ENCODE data around the gene ROPN1L. TPM values are rescaled to one million over a fixed set of nuclear protein-coding genes. Genes with fewer than 3 reads are reported as not detected.
"Not testable (repeated sequence)": the region's sequence is repeated elsewhere in the genome, so short reads cannot be mapped to it uniquely, and the experiment has no call there.

ROPN1L gene
- polyA plus RNA-seq, result 0.48 TPM

GRCh38 chr5:10441083-10441991 lies at the start of gene ROPN1L:
TSS of gene ROPN1L (plus strand) at chr5:10441879. CDS start at chr5:10442168, 289 bp downstream.
- peaks cover 7% of the 10 kb centered on the region for H3K27me3 Mint-ChIP-seq
- peak within 1 kb of the TSS; percentile 88 to 94 (median 90) for H3K4me3 Mint-ChIP-seq
- H3K36me3 Mint-ChIP-seq, result peaks cover 3% of the 10 kb centered on the region
- peak within 1 kb of the TSS; percentile 12 to 72 (median 16) for H3K27ac Mint-ChIP-seq
- peaks cover 23 to 27% (median 25%) of the 10 kb centered on the region in 3 donors for H3K4me1 Mint-ChIP-seq
- H3K9me3 Mint-ChIP-seq, result no peaks in the 10 kb centered on the region

GRCh38 chr5:10392567-10393328 lies 48.9 kb upstream of the ROPN1L start:
- H3K27ac Mint-ChIP-seq, H3K9me3 Mint-ChIP-seq, H3K36me3 Mint-ChIP-seq, H3K4me1 Mint-ChIP-seq, H3K4me3 Mint-ChIP-seq, H3K27me3 Mint-ChIP-seq: not testable (repeated sequence)

GRCh38 chr5:10393491-10393890 lies 48.2 kb upstream of the ROPN1L start:
- Mint-ChIP-seq H3K4me1 (peaks cover 0 to 2% (median 0%) of the 10 kb centered on the region in 3 donors), H3K9me3 (no peaks in the 10 kb centered on the region), H3K27me3 (no peaks in the 10 kb centered on the region), H3K4me3 (no peak overlapping the region), H3K27ac (no peak overlapping the region), H3K36me3 (peaks cover 2% of the 10 kb centered on the region)

GRCh38 chr5:10396552-10396951 lies 45.1 kb upstream of the ROPN1L start:
- Mint-ChIP-seq H3K4me1 (peaks cover 0 to 2% (median 0%) of the 10 kb centered on the region in 3 donors), H3K27ac (no peak overlapping the region), H3K9me3 (no peaks in the 10 kb centered on the region), H3K36me3 (peaks cover 2% of the 10 kb centered on the region), H3K4me3 (no peak overlapping the region), H3K27me3 (no peaks in the 10 kb centered on the region)

- no peak overlapping the region for H3K27ac Mint-ChIP-seq
- H3K4me1 Mint-ChIP-seq, result peaks cover 0 to 2% (median 1%) of the 10 kb centered on the region in 3 donors
- no peaks in the 10 kb centered on the region for H3K36me3 Mint-ChIP-seq
- H3K9me3 Mint-ChIP-seq, result no peaks in the 10 kb centered on the region
- H3K27me3 Mint-ChIP-seq, result no peaks in the 10 kb centered on the region
- H3K4me3 Mint-ChIP-seq, result no peak overlapping the region
These were observed 41.8 kb upstream of the ROPN1L start for GRCh38 chr5:10399839-10400238.

GRCh38 chr5:10400411-10400810 lies 41.3 kb upstream of the ROPN1L start:
- Mint-ChIP-seq H3K9me3 (no peaks in the 10 kb centered on the region), H3K4me3 (no peak overlapping the region), H3K36me3 (no peaks in the 10 kb centered on the region), H3K27ac (peak overlapping the region in 1 of 3 donors; percentile 8), H3K4me1 (peaks cover 0 to 2% (median 1%) of the 10 kb centered on the region in 3 donors), H3K27me3 (no peaks in the 10 kb centered on the region)

- H3K4me3 Mint-ChIP-seq, result no peak overlapping the region
- H3K4me1 Mint-ChIP-seq, result peaks cover 0 to 2% (median 1%) of the 10 kb centered on the region in 3 donors
- no peaks in the 10 kb centered on the region for H3K27me3 Mint-ChIP-seq
- H3K27ac Mint-ChIP-seq, result peak overlapping the region in 1 of 3 donors; percentile 8
- H3K9me3 Mint-ChIP-seq, result no peaks in the 10 kb centered on the region
- no peaks in the 10 kb centered on the region for H3K36me3 Mint-ChIP-seq
These were observed 40.8 kb upstream of the ROPN1L start for GRCh38 chr5:10400831-10401230.

GRCh38 chr5:10401498-10401897 lies 40.2 kb upstream of the ROPN1L start:
- H3K4me3 Mint-ChIP-seq, result no peak overlapping the region
- H3K4me1 Mint-ChIP-seq, result peaks cover 0 to 2% (median 1%) of the 10 kb centered on the region in 3 donors
- no peak overlapping the region for H3K27ac Mint-ChIP-seq
- H3K9me3 Mint-ChIP-seq, result no peaks in the 10 kb centered on the region
- no peaks in the 10 kb centered on the region for H3K27me3 Mint-ChIP-seq
- H3K36me3 Mint-ChIP-seq, result no peaks in the 10 kb centered on the region

- H3K36me3 Mint-ChIP-seq, result no peaks in the 10 kb centered on the region
- no peak overlapping the region for H3K27ac Mint-ChIP-seq
- peaks cover 0 to 1% (median 0%) of the 10 kb centered on the region in 3 donors for H3K4me1 Mint-ChIP-seq
These were observed 37.9 kb upstream of the ROPN1L start for GRCh38 chr5:10403829-10404228.

GRCh38 chr5:10406651-10407050 lies 35.0 kb upstream of the ROPN1L start:
- Mint-ChIP-seq H3K27ac (no peak overlapping the region), H3K4me1 (peaks cover 0 to 4% (median 1%) of the 10 kb centered on the region in 3 donors)

More at GRCh38 chr5:10403829-10404228, 37.9 kb upstream of the ROPN1L start:
- Mint-ChIP-seq H3K4me3 (no peak overlapping the region), H3K27me3 (no peaks in the 10 kb centered on the region), H3K9me3 (no peaks in the 10 kb centered on the region)

GRCh38 chr5:10409504-10409903 lies 32.2 kb upstream of the ROPN1L start:
- H3K9me3 Mint-ChIP-seq, result no peaks in the 10 kb centered on the region
- H3K36me3 Mint-ChIP-seq, result peaks cover 11% of the 10 kb centered on the region
- peak overlapping the region in 1 of 3 donors; percentile 74 for H3K27ac Mint-ChIP-seq
- peaks cover 0 to 4% (median 0%) of the 10 kb centered on the region in 3 donors for H3K4me1 Mint-ChIP-seq
- no peaks in the 10 kb centered on the region for H3K27me3 Mint-ChIP-seq
- H3K4me3 Mint-ChIP-seq, result no peak overlapping the region

More at GRCh38 chr5:10406651-10407050, 35.0 kb upstream of the ROPN1L start:
- H3K4me3 Mint-ChIP-seq, result no peak overlapping the region
- peaks cover 4% of the 10 kb centered on the region for H3K36me3 Mint-ChIP-seq
- no peaks in the 10 kb centered on the region for H3K27me3 Mint-ChIP-seq
- H3K9me3 Mint-ChIP-seq, result no peaks in the 10 kb centered on the region

- Mint-ChIP-seq H3K27me3 (no peaks in the 10 kb centered on the region), H3K9me3 (no peaks in the 10 kb centered on the region), H3K4me1 (peaks cover 0 to 4% (median 0%) of the 10 kb centered on the region in 3 donors), H3K4me3 (no peak overlapping the region), H3K36me3 (peaks cover 11% of the 10 kb centered on the region), H3K27ac (no peak overlapping the region)
These were observed 31.0 kb upstream of the ROPN1L start for GRCh38 chr5:10410662-10411061.

GRCh38 chr5:10411336-10411735 lies 30.3 kb upstream of the ROPN1L start:
- Mint-ChIP-seq H3K27me3 (no peaks in the 10 kb centered on the region), H3K36me3 (peaks cover 11% of the 10 kb centered on the region), H3K4me3 (no peak overlapping the region), H3K4me1 (peaks cover 0 to 4% (median 0%) of the 10 kb centered on the region in 3 donors), H3K9me3 (no peaks in the 10 kb centered on the region), H3K27ac (no peak overlapping the region)

- H3K36me3 Mint-ChIP-seq, result peaks cover 5% of the 10 kb centered on the region
- no peak overlapping the region for H3K4me3 Mint-ChIP-seq
- no peaks in the 10 kb centered on the region for H3K27me3 Mint-ChIP-seq
- H3K27ac Mint-ChIP-seq, result no peak overlapping the region
- no peaks in the 10 kb centered on the region for H3K9me3 Mint-ChIP-seq
- no peaks in the 10 kb centered on the region for H3K4me1 Mint-ChIP-seq
These were observed 24.8 kb upstream of the ROPN1L start for GRCh38 chr5:10416868-10417267.

GRCh38 chr5:10418654-10419345 lies 22.9 kb upstream of the ROPN1L start:
- H3K27me3 Mint-ChIP-seq, result no peaks in the 10 kb centered on the region
- no peak overlapping the region for H3K27ac Mint-ChIP-seq
- H3K36me3 Mint-ChIP-seq, result no peaks in the 10 kb centered on the region
- H3K9me3 Mint-ChIP-seq, result no peaks in the 10 kb centered on the region
- H3K4me3 Mint-ChIP-seq, result no peak overlapping the region
- H3K4me1 Mint-ChIP-seq, result no peaks in the 10 kb centered on the region

Measured in IgD-negative memory B cell (primary cell).